ENCODE measurements around the gene PLAU.
"Not testable (repeated sequence)": the region's sequence is repeated elsewhere in the genome, so short reads cannot be mapped to it uniquely, and the experiment has no call there.

PLAU gene

GRCh38 chr10:73886085-73886529 is 24.8 kb upstream of the PLAU start:
- peak; percentile 86 for DNase-seq (ENCODE audit: low read depth)
- peak; percentile 88 for TF ChIP-seq CTCF (IDR thresholded peaks at IDR 0.05; ENCODE audit: low read length, missing control alignments)
- H3K4me3 ChIP-seq (replicated peaks; ENCODE audit: low read depth, low read length), result no peak overlapping the region

GRCh38 chr10:73886661-73887293 is 24.2 kb upstream of the PLAU start:
- DNase-seq (ENCODE audit: low read depth), result no peak
- no peak overlapping the region for H3K4me3 ChIP-seq (replicated peaks; ENCODE audit: low read depth, low read length)
- no peak for TF ChIP-seq CTCF (IDR thresholded peaks at IDR 0.05; ENCODE audit: low read length, missing control alignments)

- TF ChIP-seq CTCF (IDR thresholded peaks at IDR 0.05; ENCODE audit: low read length, missing control alignments), result no peak
- peak overlapping the region; percentile 5 for H3K4me3 ChIP-seq (replicated peaks; ENCODE audit: low read depth, low read length)
- peak; percentile 91 for DNase-seq (ENCODE audit: low read depth)
Observed at GRCh38 chr10:73887294-73888039, 23.5 kb upstream of the PLAU start.

GRCh38 chr10:73888514-73888913 is 22.4 kb upstream of the PLAU start:
- no peak overlapping the region for H3K4me3 ChIP-seq (replicated peaks; ENCODE audit: low read depth, low read length)
- TF ChIP-seq CTCF (IDR thresholded peaks at IDR 0.05; ENCODE audit: low read length, missing control alignments), result no peak
- DNase-seq (ENCODE audit: low read depth), result no peak

- DNase-seq (ENCODE audit: low read depth), result peak; percentile 51
- TF ChIP-seq CTCF (IDR thresholded peaks at IDR 0.05; ENCODE audit: low read length, missing control alignments), result no peak
- no peak overlapping the region for H3K4me3 ChIP-seq (replicated peaks; ENCODE audit: low read depth, low read length)
Observed at GRCh38 chr10:73889014-73889413, 21.9 kb upstream of the PLAU start.

GRCh38 chr10:73889416-73889815 is 21.5 kb upstream of the PLAU start:
- DNase-seq (ENCODE audit: low read depth); H3K4me3 ChIP-seq (replicated peaks; ENCODE audit: low read depth, low read length): not testable (repeated sequence)

GRCh38 chr10:73890261-73890660 is 20.7 kb upstream of the PLAU start:
- no peak for TF ChIP-seq CTCF (IDR thresholded peaks at IDR 0.05; ENCODE audit: low read length, missing control alignments)
- no peak overlapping the region for H3K4me3 ChIP-seq (replicated peaks; ENCODE audit: low read depth, low read length)
- no peak for DNase-seq (ENCODE audit: low read depth)

- not testable (repeated sequence) for H3K4me3 ChIP-seq (replicated peaks; ENCODE audit: low read depth, low read length); DNase-seq (ENCODE audit: low read depth)
Observed at GRCh38 chr10:73890830-73891229, 20.1 kb upstream of the PLAU start.

Data from fibroblast of pulmonary artery (primary cell).